Lung (tissue), 12 donors: ENCODE results near the gene BNIP3. TPM values are rescaled to one million over a fixed set of nuclear protein-coding genes. Genes with fewer than 3 reads are reported as not detected.

Source experiments
- ATAC-seq: fragments of 200-7000 bp; cut with Tn5 transposase; one replicate; pipeline ENCODE4 v1.9.1; 2020; ENCODE audit warnings: moderate number of reproducible peaks; ENCODE audit not compliant: insufficient read depth, low FRiP score
- DNase-seq, 3 donors: peaks; one replicate each; pipeline ENCODE4 v3.0.0-alpha.2; 2013 to 2017
- H3K27ac ChIP-seq, 2 donors: one replicate each; pipeline ENCODE4 v1.5.1; 2013; ENCODE audit warnings: mild to moderate bottlenecking in 2 of 2, moderate library complexity in 2 of 2, control low read depth in 1 of 2, inconsistent platforms in 1 of 2, low read depth in 1 of 2, low read length in 1 of 2
- H3K27me3 ChIP-seq, 3 donors: one replicate each; pipeline ENCODE4 v1.5.1; 2013; ENCODE audit warnings: low read length in 2 of 3; ENCODE audit not compliant: control insufficient read depth in 3 of 3, insufficient read depth in 3 of 3
- H3K36me3 ChIP-seq, 4 donors: one replicate each; pipeline ENCODE4 v1.5.1; 2013; ENCODE audit warnings: low read length in 4 of 4, mild to moderate bottlenecking in 1 of 4, moderate library complexity in 1 of 4; ENCODE audit not compliant: control insufficient read depth in 4 of 4, insufficient read depth in 4 of 4
- H3K4me1 ChIP-seq, 5 donors: one replicate each; pipeline ENCODE4 v1.5.1; 2013; ENCODE audit warnings: low read length in 5 of 5, mild to moderate bottlenecking in 2 of 5, moderate library complexity in 1 of 5; ENCODE audit not compliant: control insufficient read depth in 5 of 5, insufficient read depth in 5 of 5
- H3K4me3 ChIP-seq: one replicate; pipeline ENCODE4 v1.5.1; 2013; ENCODE audit warnings: mild to moderate bottlenecking, control low read depth, moderate library complexity
- H3K9ac ChIP-seq, 2 donors: one replicate each; pipeline ENCODE4 v1.5.1; 2013; ENCODE audit warnings: low read length in 2 of 2, control low read depth in 1 of 2; ENCODE audit not compliant: insufficient read depth in 1 of 2
- H3K9me3 ChIP-seq, 4 donors: one replicate each; pipeline ENCODE4 v1.5.1; 2013; ENCODE audit warnings: low read length in 3 of 4, mild to moderate bottlenecking in 1 of 4, moderate library complexity in 1 of 4; ENCODE audit not compliant: control insufficient read depth in 4 of 4, insufficient read depth in 3 of 4
- CTCF ChIP-seq: IDR thresholded peaks from 2 replicates; pipeline ENCODE4 v1.5.1; 2012; ENCODE audit warnings: mild to moderate bottlenecking; ENCODE audit errors: control extremely low read depth, extremely low read depth
- WGBS, 2 donors: extraction: QIAGEN DNeasy Blood & Tissue Kit; methylation state at CpG; one replicate each; pipeline ENCODE4 v1.1.7; 2013; 5-methylcytosine and 5-hydroxymethylcytosine counted together
- polyA plus RNA-seq, 2 donors: library from polyadenylated mRNA; stranded (reverse); fragments of 200-250 nt; gene quantifications; one replicate each; pipeline ENCODE4 v1.2.1, GENCODE V29; 2013
- total RNA-seq, 2 donors: library from RNA; depleted of rRNA in 1 of 2; stranded (reverse); fragments of >200 nt in 1 of 2; gene quantifications; one replicate each; pipeline ENCODE4 v1.2.1, GENCODE V29; 2014 to 2021
- donor health status: control.
- donor health status: control.
- donor health status: Bipolar disorder and iron deficiency.
- donor health status: healthy.
- donor health status: DM: yes; HTN: yes; CAD: no.

BNIP3 gene
- total and polyA plus RNA-seq, 4 donors = 20.4 to 38.4 (median 30.8) TPM

- no peaks in the 10 kb centered on the region for H3K27me3 ChIP-seq
- no peaks in the 10 kb centered on the region for H3K9me3 ChIP-seq
- no peak overlapping the region for H3K9ac ChIP-seq
- DNase-seq (no peak), ATAC-seq (no peak)
- no peak overlapping the region for H3K27ac ChIP-seq
- H3K4me3 ChIP-seq = no peak overlapping the region
- peaks cover 0 to 9% (median 0%) of the 10 kb centered on the region in 5 donors for H3K4me1 ChIP-seq
- peaks cover 5 to 33% (median 30%) of the 10 kb centered on the region in 4 donors for H3K36me3 ChIP-seq
- TF ChIP-seq CTCF = no peak
- WGBS, 2 donors = 95 to 96% methylated on average over 20 of the region's 20 CpGs
Measured at GRCh38 chr10:131937836-131938235, 43.9 kb downstream of the BNIP3 start.

DNA sequence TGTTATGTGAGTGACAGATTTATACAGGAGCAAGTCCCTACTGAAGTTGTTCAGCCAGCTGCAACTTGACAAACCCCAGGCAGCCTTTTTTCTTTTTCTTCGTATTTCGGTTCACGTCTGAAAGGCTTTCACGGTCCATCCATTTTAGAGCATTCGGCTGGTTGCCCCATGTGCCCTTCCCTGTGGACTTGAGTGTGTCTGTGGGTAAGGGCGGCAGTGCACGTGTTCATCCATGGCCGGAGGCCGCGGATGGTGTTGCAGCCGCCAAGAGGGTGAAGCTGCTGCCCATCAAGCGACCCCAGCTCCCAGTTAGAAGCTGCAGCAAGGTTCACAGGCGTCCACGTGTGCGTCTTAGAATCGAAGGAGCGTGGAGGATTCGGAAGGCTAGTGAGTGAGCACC is 45.0 kb downstream of the BNIP3 start:
- H3K9me3 ChIP-seq = no peaks in the 10 kb centered on the region
- no peak overlapping the region for H3K4me3 ChIP-seq
- H3K9ac ChIP-seq = no peak overlapping the region
- no peaks in the 10 kb centered on the region for H3K27me3 ChIP-seq
- no peak overlapping the region for H3K27ac ChIP-seq
- H3K36me3 ChIP-seq = peaks cover 5 to 33% (median 24%) of the 10 kb centered on the region in 4 donors
- TF ChIP-seq CTCF = no peak
- H3K4me1 ChIP-seq = peaks cover 0 to 13% (median 2%) of the 10 kb centered on the region in 5 donors
- no peak for ATAC-seq
- no peak for DNase-seq
- 97 to 98% methylated on average over 18 of the region's 18 CpGs for WGBS, 2 donors

DNA sequence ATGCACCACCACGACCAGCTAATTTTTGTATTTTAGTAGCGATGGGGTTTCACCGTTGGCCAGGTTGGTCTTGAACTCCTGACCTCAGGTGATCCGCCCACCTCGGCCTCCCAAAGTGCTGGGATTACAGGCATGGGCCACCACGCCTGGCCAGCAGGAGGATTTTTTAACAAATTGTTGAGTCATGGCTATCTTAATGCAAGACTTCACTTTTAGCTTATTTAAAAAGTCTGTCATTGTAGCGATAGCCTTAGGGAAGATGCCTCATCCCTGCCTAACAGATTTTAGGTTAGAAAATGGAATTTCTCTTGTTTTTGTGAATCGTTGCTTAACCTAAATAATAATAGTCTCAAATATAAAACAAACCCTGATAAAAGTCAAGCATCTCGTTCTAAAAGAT is 45.4 kb downstream of the BNIP3 start:
- Histone ChIP-seq H3K4me1 (peaks cover 0 to 17% (median 3%) of the 10 kb centered on the region in 5 donors), H3K9ac (no peak overlapping the region), H3K27ac (no peak overlapping the region), H3K36me3 (peaks cover 5 to 30% (median 21%) of the 10 kb centered on the region in 4 donors), H3K27me3 (no peaks in the 10 kb centered on the region), H3K9me3 (no peaks in the 10 kb centered on the region), H3K4me3 (no peak overlapping the region)
- DNase-seq (no peak), ATAC-seq (no peak)
- WGBS, 2 donors = 96 to 97% methylated on average over 9 of the region's 9 CpGs
- TF ChIP-seq CTCF = no peak

- H3K4me1 ChIP-seq = peaks cover 0 to 20% (median 9%) of the 10 kb centered on the region in 5 donors
- no peaks in the 10 kb centered on the region for H3K27me3 ChIP-seq
- no peak for ATAC-seq
- TF ChIP-seq CTCF = no peak
- 32 to 39% methylated on average over 1 of the region's 1 CpG for WGBS, 2 donors
- H3K4me3 ChIP-seq = no peak overlapping the region
- no peak for DNase-seq
- H3K9ac ChIP-seq = no peak overlapping the region
- peaks cover 0 to 25% (median 19%) of the 10 kb centered on the region in 4 donors for H3K36me3 ChIP-seq
- H3K27ac ChIP-seq = no peak overlapping the region
- no peaks in the 10 kb centered on the region for H3K9me3 ChIP-seq
Measured at GRCh38 chr10:131935260-131935659, 46.5 kb downstream of the BNIP3 start.
